IMR-90 (cell line): ENCODE measurements around the gene KCNJ8. TPM values are rescaled to one million over a fixed set of nuclear protein-coding genes. Genes with fewer than 3 reads are reported as not detected.

ENCODE experiments used
- ATAC-seq: fragments of 200-7000 bp; cut with Tn5 transposase; 2 replicates; pipeline ENCODE4 v1.9.1; 2020; ENCODE audit warnings: low read depth, mild to moderate bottlenecking, moderate library complexity
- BruUV-seq: library from RNA; stranded (reverse); fragments of 400-500 nt; replicated peaks from 2 replicates; lab custom pipeline; 2021; lab: Mats Ljungman, UMichigan
- CTCF ChIA-PET: fragments of 300-600 bp; formaldehyde crosslinking; extraction: SDS; loops from one replicate; lab custom pipeline; 2021; ENCODE audit warnings: antibody characterized with exemption; lab: Yijun Ruan, JAX
- POLR2A ChIA-PET: fragments of 300-600 bp; sonication (Branson Sonifier 250); formaldehyde crosslinking; loops from one replicate; lab custom pipeline; 2022; ENCODE audit warnings: antibody characterized with exemption; ENCODE audit not compliant: unreplicated experiment; lab: Charles Lee
- DNase-seq: peaks from one replicate; pipeline ENCODE4 v3.0.0; 2013
- H2AFZ ChIP-seq: replicated peaks from 2 replicates; pipeline ENCODE3; 2013; ENCODE audit warnings: low read length, mild to moderate bottlenecking; ENCODE audit not compliant: poor library complexity
- H2AK5ac ChIP-seq: 2 replicates; pipeline ENCODE4 v1.6.1; 2013; ENCODE audit warnings: low read depth, low read length, inconsistent platforms
- H2AK9ac ChIP-seq: replicated peaks from 2 replicates; pipeline ENCODE3; 2013; ENCODE audit warnings: mild to moderate bottlenecking, low read depth, low read length, moderate library complexity; ENCODE audit not compliant: poor library complexity
- H2BK120ac ChIP-seq: 2 replicates; pipeline ENCODE4 v1.6.1; 2013; ENCODE audit warnings: low read depth, low read length, inconsistent platforms
- H2BK15ac ChIP-seq: 3 replicates; pipeline ENCODE4 v1.6.1; 2013; ENCODE audit warnings: low read depth, low read length, inconsistent platforms
- H2BK20ac ChIP-seq: 2 replicates; pipeline ENCODE4 v1.6.1; 2013; ENCODE audit warnings: low read depth, mild to moderate bottlenecking, inconsistent platforms, low read length, moderate library complexity
- H2BK5ac ChIP-seq: 2 replicates; pipeline ENCODE4 v1.6.1; 2013; ENCODE audit warnings: mild to moderate bottlenecking, low read depth, low read length, inconsistent platforms; ENCODE audit not compliant: poor library complexity, severe bottlenecking
- H3K14ac ChIP-seq: replicated peaks from 2 replicates; pipeline ENCODE4 v1.6.1; 2013; ENCODE audit warnings: low read depth, low read length, inconsistent platforms
- H3K18ac ChIP-seq: 2 replicates; pipeline ENCODE4 v1.6.1; 2013; ENCODE audit warnings: low read depth, low read length, control low read depth
- H3K23ac ChIP-seq: 2 replicates; pipeline ENCODE4 v1.6.1; 2013; ENCODE audit warnings: low read depth, low read length, inconsistent platforms
- H3K27ac ChIP-seq: 2 replicates; pipeline ENCODE4 v1.5.1; 2013; ENCODE audit warnings: mild to moderate bottlenecking, control low read depth, low read length; ENCODE audit not compliant: insufficient read depth
- H3K27me3 ChIP-seq: 2 replicates; pipeline ENCODE4 v1.6.1; 2013; ENCODE audit warnings: low read length; ENCODE audit not compliant: control insufficient read depth, insufficient read depth
- H3K36me3 ChIP-seq: 2 replicates; pipeline ENCODE4 v1.6.1; 2013; ENCODE audit warnings: low read length, mixed read lengths; ENCODE audit not compliant: control insufficient read depth, insufficient read depth
- H3K4ac ChIP-seq: 2 replicates; pipeline ENCODE4 v1.6.1; 2013; ENCODE audit warnings: low read depth, low read length, inconsistent platforms
- H3K4me1 ChIP-seq: 2 replicates; pipeline ENCODE4 v1.6.1; 2013; ENCODE audit warnings: low read length, mixed read lengths; ENCODE audit not compliant: control insufficient read depth, insufficient read depth
- H3K4me2 ChIP-seq: 2 replicates; pipeline ENCODE4 v1.6.1; 2013; ENCODE audit warnings: low read depth, mild to moderate bottlenecking, control low read depth, low read length, moderate library complexity
- H3K4me3 ChIP-seq: 2 replicates; pipeline ENCODE4 v1.5.1; 2013; ENCODE audit warnings: low read depth, mild to moderate bottlenecking, control low read depth, low read length, moderate library complexity; ENCODE audit not compliant: insufficient read depth
- H3K56ac ChIP-seq: 2 replicates; pipeline ENCODE4 v1.6.1; 2013; ENCODE audit warnings: low read length, inconsistent platforms; ENCODE audit not compliant: insufficient read depth; ENCODE audit errors: extremely low read depth
- H3K79me1 ChIP-seq, 2 experiments: 2 replicates each; pipeline ENCODE4 v1.6.1; 2013; ENCODE audit warnings: low read length in 2 of 2, inconsistent platforms in 1 of 2, low read depth in 1 of 2
- H3K9ac ChIP-seq: 2 replicates; pipeline ENCODE4 v1.6.1; 2013; ENCODE audit warnings: low read depth, low read length, control low read depth
- H3K9me1 ChIP-seq: 2 replicates; pipeline ENCODE4 v1.6.1; 2013; ENCODE audit warnings: low read length, inconsistent platforms; ENCODE audit not compliant: insufficient read depth
- H3K9me3 ChIP-seq: 2 replicates; pipeline ENCODE4 v1.6.1; 2013; ENCODE audit warnings: low read length; ENCODE audit not compliant: control insufficient read depth, insufficient read depth
- H4K20me1 ChIP-seq: 2 replicates; pipeline ENCODE4 v1.6.1; 2013; ENCODE audit warnings: low read length, inconsistent platforms; ENCODE audit not compliant: insufficient read depth
- H4K5ac ChIP-seq: 2 replicates; pipeline ENCODE4 v1.6.1; 2013; ENCODE audit warnings: mild to moderate bottlenecking, low read depth, low read length, control low read depth
- H4K8ac ChIP-seq, 2 experiments: 2 replicates each; pipeline ENCODE4 v1.6.1; 2013; ENCODE audit warnings: low read depth in 2 of 2, low read length in 2 of 2, control low read depth in 1 of 2, inconsistent platforms in 1 of 2
- H4K91ac ChIP-seq: 2 replicates; pipeline ENCODE4 v1.6.1; 2013; ENCODE audit warnings: low read depth, low read length, inconsistent platforms; ENCODE audit not compliant: insufficient read depth
- CEBPB ChIP-seq: IDR thresholded peaks from 2 replicates; pipeline ENCODE4 v1.6.1; 2012; ENCODE audit warnings: low read depth, low read length, improper control_type of control experiment
- CHD1 ChIP-seq: IDR thresholded peaks from 2 replicates; pipeline ENCODE4 v1.6.1; 2012; ENCODE audit warnings: low read depth, low read length, improper control_type of control experiment
- RAD21 ChIP-seq: IDR thresholded peaks from 2 replicates; pipeline ENCODE4 v1.6.1; 2012; ENCODE audit warnings: low read length, improper control_type of control experiment
- RFX5 ChIP-seq: IDR thresholded peaks from 2 replicates; pipeline ENCODE4 v1.8.0; 2012; ENCODE audit warnings: low read depth, mild to moderate bottlenecking, low read length, moderate library complexity
- SMC3 ChIP-seq: fragments of 150-350 bp; IDR thresholded peaks from 2 replicates; pipeline ENCODE4 v1.6.1; 2016; ENCODE audit warnings: low read depth, mild to moderate bottlenecking, antibody characterized with exemption, low read length, moderate library complexity
- WGBS, 2 experiments: methylation state at CpG; one replicate each; pipeline versions ENCODE4 v1.1.5 to v1.1.7; 2013; ENCODE audit warnings: missing lambda C conversion rate in 2 of 2; ENCODE audit not compliant: insufficient read length in 1 of 2; ENCODE audit errors: extremely low coverage in 2 of 2; 5-methylcytosine and 5-hydroxymethylcytosine counted together
- dilution Hi-C: fragments of 300-500 bp; cut with HindIII; formaldehyde crosslinking; loops from one replicate; pipeline ENCODE4 v1.14.3; 2018; ENCODE audit warnings: low sequenced_read_pairs; ENCODE audit not compliant: unreplicated experiment
- in situ Hi-C: fragments of 300-500 bp; cut with MboI; formaldehyde crosslinking; loops from 3 replicates; pipeline ENCODE4 v1.14.3; 2019; ENCODE audit warnings: low sequenced_read_pairs, inconsistent platforms, mixed read lengths
- intact Hi-C: fragments of 100-400 bp; cut with micrococcal nuclease; formaldehyde crosslinking; loops from 2 replicates; pipeline ENCODE4 v1.10.0; 2022
- polyA plus RNA-seq, 3 experiments: library from polyadenylated mRNA; depleted of rRNA; stranded (reverse); fragments of >200 nt; gene quantifications; 2 replicates each; pipeline ENCODE4 v1.2.3, GENCODE V29; 2012; ENCODE audit warnings: low replicate concordance in 1 of 3
- total RNA-seq: library from RNA; depleted of rRNA; stranded (reverse); fragments of >200 nt; gene quantifications from 2 replicates; pipeline ENCODE4 v1.2.3, GENCODE V29; 2012
- TF ChIP-seq, protein P1 (sequence below): fragments of 150-350 bp; IDR thresholded peaks from 2 replicates; pipeline ENCODE4 v1.6.1; 2016; ENCODE audit warnings: low read depth, mild to moderate bottlenecking, low read length, moderate library complexity, borderline replicate concordance
- TF ChIP-seq, protein P2 (sequence below): conservative IDR thresholded peaks from 2 replicates; pipeline ENCODE4 v1.5.1; 2012; ENCODE audit warnings: mild to moderate bottlenecking, low read depth, low read length, improper control_type of control experiment

The KCNJ8 gene
- total and polyA plus RNA-seq, 2 of the 4 experiments (the other 2 are of a cell fraction): 8.0 to 15.8 TPM

DNA sequence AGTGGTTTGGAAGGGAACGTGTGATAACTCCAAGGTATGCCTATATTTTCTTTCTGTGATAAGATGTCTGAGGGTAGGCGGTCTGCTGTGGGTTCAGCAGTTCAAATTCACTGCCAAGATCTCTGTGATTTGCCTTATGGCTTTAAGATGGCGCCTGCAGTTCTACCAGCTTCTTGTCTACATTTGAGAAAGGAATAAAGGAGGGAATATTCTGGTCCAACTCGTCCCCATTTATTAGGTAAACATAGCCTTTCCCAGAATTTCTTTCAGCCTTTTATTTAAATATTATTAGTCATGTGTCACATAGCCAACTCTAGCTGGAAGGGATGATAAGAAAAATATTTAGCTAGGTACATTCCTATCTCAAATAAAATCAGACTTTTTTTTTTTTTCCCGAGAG lies 48.8 kb downstream of the KCNJ8 start:
- Histone ChIP-seq H3K27me3 (no peaks in the 10 kb centered on the region), H4K20me1 (no peaks in the 10 kb centered on the region), H3K9ac (no peak overlapping the region), H2BK120ac (no peak overlapping the region), H3K14ac (no peak overlapping the region), H4K5ac (no peak overlapping the region), H2BK20ac (no peak overlapping the region), H2BK5ac (no peak overlapping the region), H4K8ac (no peak overlapping the region), H3K4me2 (no peak overlapping the region), H3K4me3 (no peak overlapping the region), H3K79me1 (no peaks in the 10 kb centered on the region), H2AK9ac (no peak overlapping the region), H3K36me3 (no peaks in the 10 kb centered on the region), H3K18ac (no peak overlapping the region), H2AK5ac (no peak overlapping the region), H3K23ac (no peak overlapping the region), H3K9me1 (no peaks in the 10 kb centered on the region), H2AFZ (no peak overlapping the region), H3K27ac (no peak overlapping the region), H3K9me3 (no peaks in the 10 kb centered on the region), H2BK15ac (no peak overlapping the region), H4K91ac (no peak overlapping the region), H3K56ac (no peak overlapping the region), H3K4ac (no peak overlapping the region), H3K4me1 (no peaks in the 10 kb centered on the region)
- ChIA-PET POLR2A (no interaction called here), CTCF (interaction anchor here (1.4 kb wide), 1 partner anchor 11 kb away, joined by 3 read pairs; no protein-coding TSS in a partner anchor)
- TF ChIP-seq RFX5 (no peak), SMC3 (no peak), CHD1 (no peak), CEBPB (no peak), RAD21 (no peak)
- TF ChIP-seq, protein P1, sequence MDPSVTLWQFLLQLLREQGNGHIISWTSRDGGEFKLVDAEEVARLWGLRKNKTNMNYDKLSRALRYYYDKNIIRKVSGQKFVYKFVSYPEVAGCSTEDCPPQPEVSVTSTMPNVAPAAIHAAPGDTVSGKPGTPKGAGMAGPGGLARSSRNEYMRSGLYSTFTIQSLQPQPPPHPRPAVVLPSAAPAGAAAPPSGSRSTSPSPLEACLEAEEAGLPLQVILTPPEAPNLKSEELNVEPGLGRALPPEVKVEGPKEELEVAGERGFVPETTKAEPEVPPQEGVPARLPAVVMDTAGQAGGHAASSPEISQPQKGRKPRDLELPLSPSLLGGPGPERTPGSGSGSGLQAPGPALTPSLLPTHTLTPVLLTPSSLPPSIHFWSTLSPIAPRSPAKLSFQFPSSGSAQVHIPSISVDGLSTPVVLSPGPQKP: no peak
- TF ChIP-seq, protein P2, sequence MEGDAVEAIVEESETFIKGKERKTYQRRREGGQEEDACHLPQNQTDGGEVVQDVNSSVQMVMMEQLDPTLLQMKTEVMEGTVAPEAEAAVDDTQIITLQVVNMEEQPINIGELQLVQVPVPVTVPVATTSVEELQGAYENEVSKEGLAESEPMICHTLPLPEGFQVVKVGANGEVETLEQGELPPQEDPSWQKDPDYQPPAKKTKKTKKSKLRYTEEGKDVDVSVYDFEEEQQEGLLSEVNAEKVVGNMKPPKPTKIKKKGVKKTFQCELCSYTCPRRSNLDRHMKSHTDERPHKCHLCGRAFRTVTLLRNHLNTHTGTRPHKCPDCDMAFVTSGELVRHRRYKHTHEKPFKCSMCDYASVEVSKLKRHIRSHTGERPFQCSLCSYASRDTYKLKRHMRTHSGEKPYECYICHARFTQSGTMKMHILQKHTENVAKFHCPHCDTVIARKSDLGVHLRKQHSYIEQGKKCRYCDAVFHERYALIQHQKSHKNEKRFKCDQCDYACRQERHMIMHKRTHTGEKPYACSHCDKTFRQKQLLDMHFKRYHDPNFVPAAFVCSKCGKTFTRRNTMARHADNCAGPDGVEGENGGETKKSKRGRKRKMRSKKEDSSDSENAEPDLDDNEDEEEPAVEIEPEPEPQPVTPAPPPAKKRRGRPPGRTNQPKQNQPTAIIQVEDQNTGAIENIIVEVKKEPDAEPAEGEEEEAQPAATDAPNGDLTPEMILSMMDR: no peak
- no TSS peak for BruUV-seq
- DNase-seq (no peak), ATAC-seq (no peak)
- dilution Hi-C loops: no loop called here
- in situ Hi-C loops: no loop called here
- intact Hi-C loops: no loop called here
- no CpG with 5 or more reads among the region's 5 CpGs for WGBS, 2 experiments
